HG02981 (cell line): ENCODE data around the gene SERPINA9.

Experiments used
- ATAC-seq: cut with Tn5 transposase; IDR thresholded peaks from one replicate; pipeline ENCODE4 v1.9.1; 2021; ENCODE audit warnings: mild to moderate bottlenecking, moderate library complexity; ENCODE audit not compliant: unreplicated experiment

Gene SERPINA9

DNA sequence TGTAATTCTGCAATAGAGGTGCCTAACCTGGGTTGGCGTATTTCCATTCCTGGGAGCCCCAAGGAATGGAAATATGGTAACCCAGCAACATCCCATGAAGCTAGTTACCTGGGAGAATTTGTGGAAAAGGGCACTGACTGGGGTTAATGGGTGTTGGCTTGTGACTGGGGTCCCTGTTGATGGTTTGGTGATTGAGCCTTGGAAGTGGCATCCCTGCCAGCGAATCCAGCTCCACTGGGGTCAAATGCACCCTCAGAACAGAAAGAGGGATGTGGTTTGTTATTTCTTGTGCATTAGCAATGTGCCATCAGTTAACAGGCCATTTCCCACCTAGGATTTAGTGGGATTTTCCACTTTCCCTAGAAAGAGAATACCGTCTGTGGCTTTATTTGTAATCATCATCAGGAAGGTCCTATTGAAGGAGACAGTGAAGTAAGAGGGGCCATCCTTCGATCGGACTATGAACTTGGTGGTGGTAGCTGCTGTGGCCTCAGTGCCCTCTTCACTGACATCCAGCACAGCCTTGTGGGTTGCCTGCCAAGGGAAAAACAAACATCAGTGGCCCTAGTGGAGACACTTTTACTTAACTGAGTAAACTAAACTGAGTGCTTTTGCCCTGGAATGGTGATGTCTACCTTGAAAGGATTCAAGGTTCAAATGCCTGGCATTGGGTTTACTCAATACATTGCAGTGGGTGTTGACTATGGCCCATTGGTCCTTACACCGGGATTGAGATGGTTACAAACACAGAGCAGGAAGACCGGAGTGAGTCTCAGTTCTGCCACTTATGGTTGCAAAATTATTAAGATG lies 13.0 kb downstream of the SERPINA9 start:
- ATAC-seq: no peak

DNA sequence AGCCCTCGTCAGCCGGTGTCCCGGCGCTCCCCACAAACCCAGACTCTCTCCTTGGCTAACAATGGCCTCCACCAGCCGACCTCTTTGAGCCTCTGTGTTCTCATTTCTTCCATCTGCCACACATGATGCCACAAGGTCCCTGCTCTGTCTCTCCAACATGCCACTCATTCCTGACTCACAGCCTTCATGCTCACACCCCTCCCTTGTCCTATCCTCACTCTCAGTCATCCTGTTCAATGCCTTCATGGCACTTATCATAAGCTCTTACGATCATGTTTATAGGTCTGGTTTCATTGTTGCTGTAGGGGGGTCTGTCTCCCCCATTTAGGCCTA lies 13.8 kb downstream of the SERPINA9 start:
- no peak for ATAC-seq

DNA sequence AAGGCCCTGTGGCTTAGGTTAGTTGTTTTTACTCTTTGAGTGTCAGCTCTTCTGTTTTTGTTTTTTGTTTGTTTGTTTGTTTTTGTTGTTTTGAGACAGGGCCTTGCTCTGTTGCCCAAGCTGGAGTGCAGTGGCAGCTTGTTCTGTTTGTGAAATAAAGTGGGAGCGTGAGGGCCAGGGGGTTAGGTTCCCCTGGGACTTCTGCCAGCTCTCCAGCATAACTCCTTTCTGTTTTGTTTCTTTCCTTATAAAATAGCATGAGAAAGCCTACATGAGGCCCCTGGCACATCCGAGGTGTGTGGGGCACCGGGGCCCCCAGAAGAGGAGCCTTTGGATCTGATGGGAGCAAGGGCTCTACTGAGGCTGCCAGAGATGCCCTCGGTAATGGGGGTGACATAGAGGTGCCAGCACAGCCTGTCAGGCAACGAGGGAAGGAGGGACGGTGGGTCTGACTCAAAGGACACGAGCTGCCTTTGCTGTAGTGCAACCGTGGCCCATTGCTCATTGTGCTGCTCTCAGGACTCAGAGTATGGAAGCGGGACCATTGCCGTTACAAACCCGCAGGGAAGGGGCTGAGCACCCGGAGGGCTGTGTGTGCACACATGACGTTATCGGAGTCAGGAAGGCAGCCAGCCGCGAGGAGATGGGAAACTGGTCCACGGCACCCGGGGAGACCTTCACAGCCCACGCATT lies 14.3 kb downstream of the SERPINA9 start:
- no peak for ATAC-seq

DNA sequence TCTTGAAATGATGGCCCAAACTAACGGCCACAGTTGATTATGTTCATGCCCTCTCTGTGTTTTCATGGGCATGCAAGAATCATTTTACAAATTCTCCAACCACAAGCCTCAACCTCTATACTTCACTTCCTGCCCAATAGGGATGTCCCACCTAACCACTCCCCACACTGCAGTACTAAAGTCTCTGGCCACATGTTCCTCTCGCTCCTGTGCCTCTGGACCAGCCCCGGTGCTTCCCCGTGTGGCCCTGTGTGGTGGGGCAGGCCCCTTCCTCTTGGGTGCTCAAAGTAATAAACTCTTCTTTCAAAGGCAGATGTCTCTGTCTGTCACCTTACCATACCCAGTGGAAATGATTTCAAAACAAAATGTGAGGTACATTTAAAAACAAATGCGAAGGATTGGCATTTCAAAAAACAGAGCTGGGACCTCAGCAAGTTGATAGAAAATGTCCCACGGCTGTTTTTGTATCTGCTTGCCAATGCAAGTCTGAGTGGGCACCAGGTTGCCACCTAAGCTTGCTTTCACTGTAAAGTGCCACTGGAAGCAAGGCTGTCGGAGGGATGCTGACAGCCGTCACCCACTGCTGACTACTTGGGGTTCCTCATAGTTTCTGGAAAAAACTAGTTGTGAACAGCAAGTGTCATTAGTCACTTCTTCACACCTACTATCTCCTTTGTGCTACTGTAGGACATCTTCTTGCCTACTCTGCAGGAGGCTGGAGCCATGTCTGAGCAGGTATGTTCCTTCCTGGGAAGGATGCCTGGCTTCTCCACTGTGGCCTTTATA lies 15.2 kb downstream of the SERPINA9 start:
- no peak for ATAC-seq

DNA sequence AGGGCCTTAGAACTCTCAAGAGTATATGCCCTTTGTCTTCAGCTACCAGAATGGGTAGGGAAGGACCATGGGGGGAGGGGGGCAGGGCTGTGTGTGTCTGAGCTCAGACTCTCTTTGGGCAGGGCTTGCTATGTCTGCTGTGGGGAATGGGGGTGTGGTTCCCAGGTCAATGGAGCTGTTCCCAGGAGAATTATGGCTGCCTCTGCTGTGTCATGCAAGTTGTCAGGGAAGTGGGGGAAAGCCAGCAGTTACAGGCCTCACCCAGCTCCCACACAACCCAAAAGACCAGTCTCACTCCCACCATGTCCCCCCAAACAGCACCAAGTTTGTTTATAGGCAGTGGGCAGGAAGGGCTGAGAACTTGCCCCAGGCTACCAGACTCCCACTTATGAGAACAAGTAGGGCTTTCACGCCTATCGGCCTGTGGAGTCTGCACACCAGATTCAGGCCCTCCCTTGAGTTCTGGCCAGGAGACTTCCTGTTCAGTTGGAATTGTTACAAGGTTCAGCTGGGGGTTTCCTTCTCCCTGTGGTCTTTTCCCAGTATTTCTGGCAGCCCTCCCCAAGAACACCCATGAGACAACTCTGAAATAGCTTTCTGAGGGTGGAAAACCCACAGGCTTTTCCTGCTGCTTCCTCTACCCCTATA lies 17.3 kb downstream of the SERPINA9 start:
- no peak for ATAC-seq

DNA sequence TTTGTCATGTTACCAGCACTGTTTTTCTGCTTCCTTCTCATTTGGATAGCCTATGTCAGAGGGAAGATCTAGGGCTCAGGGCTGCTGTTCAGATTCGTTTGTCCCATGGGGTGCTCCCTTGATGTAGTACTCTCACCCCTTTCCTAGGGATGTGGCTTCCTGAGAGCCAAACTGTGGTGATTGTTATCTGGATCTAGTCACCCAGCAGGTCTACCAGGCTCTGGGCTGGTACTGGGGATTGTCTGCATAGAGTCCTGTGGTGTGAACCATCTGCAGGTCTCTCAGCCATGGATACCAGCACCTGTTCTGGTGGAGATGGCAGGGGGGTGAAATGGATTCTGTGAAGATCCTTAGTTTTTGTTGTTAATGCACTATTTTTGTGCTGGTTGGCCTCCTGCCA lies 17.9 kb downstream of the SERPINA9 start:
- no peak for ATAC-seq

DNA sequence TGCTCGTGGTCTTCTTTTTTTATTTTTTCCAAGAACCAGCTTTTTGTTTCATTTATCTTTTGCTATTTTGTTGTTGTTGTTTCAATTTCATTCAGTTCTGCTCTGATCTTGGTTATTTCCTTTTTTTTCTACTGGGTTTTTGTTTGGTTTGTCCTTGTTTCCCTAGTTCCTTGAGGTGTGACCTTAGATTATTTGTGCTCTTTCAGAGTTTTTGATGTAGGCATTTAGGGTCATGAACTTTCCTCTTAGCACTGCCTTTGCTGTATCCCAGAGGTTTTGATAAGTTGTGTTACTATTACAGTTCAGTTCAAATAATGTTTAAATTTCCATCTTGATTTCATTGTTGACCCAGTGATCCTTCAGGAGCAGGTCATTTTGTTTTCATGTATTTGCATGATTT lies 20.1 kb downstream of the SERPINA9 start:
- no peak for ATAC-seq

DNA sequence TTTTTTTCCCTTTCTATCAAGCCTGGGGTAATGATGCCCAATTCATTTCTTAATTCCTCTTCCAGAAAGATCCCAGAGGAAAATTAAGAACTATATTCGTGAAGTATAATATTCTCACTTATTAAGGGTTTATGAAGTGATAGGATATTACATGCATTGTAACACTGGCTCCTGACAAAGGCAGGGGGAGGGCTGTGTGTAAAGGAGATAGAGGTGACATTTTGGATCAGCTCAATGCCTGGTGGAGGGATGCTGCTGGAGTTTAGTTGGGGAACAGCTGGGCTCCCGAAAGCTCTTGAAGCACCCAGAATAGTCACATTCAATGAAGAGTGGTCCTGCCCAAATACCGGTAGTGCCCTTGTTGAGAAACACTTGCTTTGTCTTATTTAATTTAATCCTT lies 24.2 kb downstream of the SERPINA9 start:
- ATAC-seq: no peak

DNA sequence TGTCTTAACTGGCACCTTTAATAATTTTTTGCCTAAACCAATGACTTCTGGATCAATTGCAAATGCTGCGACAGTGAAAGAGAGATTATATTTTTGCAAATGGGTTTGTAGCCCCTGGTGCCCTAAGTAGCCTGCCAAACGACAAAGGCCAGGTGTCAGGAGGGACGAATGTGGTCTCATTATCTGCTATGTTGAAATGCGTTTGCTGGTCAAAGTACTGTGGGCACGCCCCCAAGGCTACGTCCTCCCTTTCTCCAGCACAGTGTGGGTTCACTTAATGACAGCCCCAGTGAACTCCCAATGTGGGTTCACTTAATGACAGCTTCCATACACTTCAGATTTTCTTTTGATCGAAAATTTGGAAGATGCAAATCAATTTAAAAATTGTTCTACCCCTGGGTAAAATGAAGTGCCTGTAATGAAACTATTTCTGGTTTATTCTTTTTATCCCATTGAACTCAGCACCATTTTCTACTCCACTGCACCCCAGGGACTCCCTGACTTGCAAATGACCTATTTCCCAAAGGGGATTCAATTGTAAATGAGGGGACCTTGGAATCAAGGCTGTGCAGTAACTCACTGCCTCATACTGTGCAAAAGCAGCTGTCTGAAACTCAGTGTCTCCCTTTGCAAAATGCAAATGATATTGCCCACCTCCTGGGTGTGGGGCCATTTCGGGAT lies 24.8 kb downstream of the SERPINA9 start:
- no peak for ATAC-seq

DNA sequence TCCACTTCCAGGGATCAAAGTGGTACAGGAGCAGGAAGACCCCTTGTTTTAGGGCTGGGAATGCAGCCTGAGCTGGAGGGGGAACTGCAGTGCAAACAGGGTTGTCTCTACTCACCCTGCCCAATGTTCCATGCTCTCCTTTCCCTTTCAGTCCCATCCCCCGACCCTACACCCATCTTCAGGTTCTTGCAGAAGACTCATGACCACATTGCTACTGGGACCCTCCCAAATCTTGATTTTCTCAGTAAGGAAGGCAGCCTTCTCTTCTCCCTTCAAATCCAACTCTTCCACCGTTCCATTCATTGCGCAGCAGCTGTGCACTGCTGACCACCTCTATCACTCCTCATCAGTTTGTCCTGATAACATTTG lies 25.3 kb downstream of the SERPINA9 start:
- no peak for ATAC-seq

DNA sequence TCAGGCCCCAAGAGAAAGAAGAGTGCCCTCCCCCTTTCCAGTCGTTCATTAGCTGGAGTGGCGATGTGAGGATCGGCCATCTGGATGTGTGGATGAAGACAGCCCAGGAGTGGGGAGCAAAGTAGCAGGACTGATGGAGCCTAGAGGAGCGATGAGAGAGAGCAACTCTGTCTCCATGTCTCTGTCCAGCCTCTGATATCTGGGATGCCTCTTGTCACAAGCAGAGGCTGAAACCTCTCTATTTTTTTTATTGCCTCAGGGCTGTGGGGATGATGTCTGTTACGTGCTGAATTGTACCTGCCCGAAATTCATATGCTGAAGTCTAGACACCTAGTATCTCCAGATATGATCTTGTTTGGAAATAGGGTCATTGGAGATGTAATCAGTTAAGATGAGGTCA lies 26.1 kb downstream of the SERPINA9 start:
- ATAC-seq: no peak

DNA sequence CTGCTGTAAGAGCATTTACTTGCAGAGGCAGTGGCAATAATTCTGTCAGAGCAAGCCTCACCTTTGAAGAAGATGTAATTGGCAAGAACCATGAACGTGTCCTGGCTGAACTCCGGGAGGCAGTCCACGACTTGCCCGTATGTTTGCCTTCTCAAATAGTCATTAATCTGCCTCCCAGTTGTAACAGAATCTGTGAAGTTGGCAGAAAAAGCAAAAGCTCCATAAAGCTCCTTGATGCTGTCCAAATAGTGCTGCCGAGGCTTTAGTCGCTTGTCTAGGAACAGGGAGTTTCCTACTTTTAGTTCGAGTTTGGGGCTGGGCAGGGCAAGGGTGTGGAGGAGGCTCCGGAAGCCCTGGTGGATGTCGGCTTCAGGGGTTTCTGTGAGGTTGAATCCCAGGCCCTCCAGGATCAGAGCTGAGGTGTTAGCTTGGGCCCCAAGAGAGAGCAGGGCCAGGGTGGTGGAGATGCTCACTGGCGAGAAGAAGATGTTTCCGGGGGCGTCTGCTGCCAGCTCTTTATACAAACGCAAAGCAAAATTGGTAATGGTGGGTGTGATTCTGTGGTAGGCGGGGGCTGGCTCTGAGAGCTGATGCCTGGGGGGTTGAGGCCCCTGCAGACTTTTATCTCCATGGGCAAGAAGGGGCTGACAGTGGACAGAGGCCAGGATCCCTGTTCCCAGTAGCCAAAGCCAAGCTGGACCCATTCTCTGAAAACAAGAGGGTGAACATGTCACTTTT lies 27.8 kb downstream of the SERPINA9 start:
- ATAC-seq: no peak

DNA sequence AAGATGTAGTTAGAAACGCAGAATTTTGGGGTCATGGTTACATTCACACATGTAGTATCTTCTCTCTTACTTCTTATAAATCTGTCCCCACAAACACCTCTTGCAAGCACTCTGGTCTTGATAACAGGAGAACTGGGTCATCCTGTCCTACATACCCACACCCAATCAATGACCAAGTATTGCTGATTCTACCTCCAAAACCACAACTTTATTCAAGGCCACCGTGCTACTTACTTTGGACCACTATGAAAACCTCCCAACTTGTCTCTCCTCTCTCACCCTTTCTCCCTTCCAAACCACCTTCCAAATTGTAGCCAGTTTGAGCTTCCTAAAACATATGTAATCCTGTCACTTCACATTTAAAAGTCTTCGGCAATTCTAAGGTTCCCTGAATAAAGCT lies 28.8 kb downstream of the SERPINA9 start:
- ATAC-seq: no peak

DNA sequence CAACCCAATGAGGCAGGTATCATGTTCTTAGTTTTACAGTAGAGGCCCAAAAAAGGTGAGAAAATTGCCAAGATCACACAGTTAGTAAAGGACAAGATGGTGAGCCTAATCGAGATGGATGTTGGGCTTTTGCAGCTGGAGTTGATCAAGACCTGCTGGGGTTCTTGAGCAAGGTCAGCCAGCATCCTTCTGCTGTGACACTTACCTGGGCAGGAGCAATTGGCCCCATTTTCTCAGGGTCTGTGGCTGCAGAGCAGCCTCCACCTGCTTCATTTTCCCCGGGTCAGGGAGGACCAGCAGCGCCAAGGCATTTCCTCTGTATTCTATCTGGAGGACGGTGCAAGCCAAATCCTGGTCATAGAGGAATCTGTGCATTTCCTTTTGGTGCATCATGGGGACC lies 29.9 kb downstream of the SERPINA9 start:
- ATAC-seq: no peak

DNA sequence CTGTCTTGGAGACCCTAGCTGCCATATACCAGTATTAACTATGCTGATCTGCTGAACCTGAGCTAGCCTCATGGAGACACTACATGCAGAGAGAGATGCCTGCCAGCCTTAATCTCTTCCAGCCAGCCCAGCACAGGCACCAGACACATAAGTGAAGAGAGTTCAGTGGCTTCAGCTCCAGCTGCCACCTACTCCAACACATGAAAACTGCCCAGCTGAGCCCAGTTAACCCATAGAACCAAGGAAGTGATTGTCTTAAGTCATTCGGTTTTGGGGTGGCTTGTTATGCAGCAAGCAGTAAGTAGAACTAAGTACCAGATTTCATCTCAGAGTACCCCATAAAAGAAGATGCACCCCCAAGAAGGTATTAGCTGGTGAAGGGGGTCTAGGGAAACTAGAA lies 31.0 kb downstream of the SERPINA9 start:
- no peak for ATAC-seq

DNA sequence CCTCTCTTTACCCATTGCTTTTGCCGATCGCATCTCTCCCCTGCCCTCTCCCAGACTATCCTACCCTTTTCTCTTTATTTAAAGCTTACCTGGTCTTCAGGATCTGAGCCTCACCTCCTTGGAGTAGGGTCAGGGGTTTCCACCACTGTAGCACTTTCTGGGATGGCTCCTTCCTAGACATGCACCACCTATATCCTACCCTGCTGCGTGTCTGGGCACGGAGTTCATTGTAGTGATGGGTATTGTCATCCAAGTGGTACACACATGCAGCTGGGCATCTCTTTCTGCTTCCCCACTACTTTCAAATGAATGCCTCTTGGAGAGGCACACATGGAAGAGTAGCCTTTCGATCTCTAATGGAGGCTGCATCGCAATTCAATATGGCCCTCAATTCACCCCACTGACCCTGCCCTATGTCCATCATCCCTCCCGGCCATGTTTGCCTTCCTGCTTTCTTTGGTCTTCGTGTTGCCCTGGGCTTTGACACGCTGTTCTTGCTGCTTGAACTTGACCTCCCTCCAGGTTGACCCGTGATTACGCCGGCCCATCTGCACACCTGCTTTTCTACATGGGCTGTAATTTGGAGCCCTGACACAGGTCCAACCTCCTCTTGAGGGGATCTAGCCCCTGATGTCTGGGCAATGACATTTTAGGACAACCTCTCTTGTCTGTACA lies 34.3 kb downstream of the SERPINA9 start:
- ATAC-seq: no peak

DNA sequence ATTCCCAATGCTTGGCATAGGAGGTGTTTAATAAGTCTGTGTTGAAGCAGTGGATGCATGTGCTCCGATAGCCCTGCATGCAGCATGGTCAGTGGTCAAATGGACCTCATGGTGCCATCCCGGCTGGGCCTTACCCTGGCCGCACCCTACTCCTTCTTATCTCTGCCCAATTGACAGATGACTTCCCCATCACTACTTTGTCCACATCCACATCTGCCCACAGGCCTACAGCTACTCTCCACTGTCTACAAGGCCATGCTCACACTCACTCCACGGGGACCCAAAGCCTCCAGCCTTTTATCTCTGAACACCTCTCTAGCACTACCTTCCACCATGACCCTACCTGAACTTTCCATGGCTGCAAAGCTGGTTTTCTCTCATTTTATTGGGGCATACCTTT lies 34.9 kb downstream of the SERPINA9 start:
- no peak for ATAC-seq

DNA sequence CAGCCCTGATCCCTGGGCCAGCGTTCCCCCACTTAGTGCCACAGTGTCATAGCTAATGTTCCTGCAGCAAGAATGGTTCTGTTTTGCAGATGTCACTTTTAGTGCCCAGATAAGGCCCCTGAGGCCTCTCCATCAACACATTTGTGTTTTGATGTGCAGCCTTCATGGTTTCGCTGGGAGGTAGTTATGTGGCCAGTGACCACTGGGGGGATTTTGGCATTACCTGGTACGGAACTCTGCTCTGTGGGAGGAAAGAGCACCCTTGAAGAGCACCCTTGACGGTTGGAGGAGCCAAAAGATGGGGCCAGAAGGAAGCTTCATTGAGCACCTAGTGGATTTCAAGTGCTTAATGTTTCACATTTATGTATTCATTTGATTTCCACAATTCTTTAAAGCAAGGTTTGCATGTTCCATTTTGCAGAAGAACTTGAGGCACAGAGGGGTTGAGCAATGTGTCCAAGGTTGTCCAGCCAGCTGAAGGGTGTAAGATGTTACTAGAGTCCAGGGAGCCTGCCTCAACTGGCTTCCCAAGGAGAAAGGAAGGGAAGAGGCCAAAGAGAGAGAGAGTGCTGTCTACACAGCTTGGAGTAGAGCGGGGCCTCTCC lies 36.4 kb downstream of the SERPINA9 start:
- ATAC-seq: no peak

DNA sequence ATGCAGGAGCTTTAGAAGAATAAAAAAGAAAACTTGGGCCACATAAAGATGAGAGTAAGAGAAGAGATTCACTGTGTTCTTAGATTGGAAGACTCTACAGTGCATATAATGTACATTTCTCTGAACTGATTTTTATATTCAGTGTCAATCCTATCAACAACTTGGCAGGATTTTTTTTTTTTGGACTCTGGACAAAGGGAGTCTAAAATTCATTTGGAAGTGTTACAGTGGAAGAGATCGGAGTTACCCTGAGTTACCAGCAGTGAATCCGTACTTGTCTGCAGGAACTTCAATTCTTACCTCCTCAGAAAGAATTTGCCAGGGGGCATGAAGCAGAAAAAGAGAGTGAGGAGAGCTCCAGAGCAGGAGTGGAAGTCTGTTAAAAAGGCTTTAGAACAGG lies 47.4 kb downstream of the SERPINA9 start:
- no peak for ATAC-seq
